ENCODE data around the gene BMP2.

- no peak for TF ChIP-seq CTCF (IDR thresholded peaks at IDR 0.05; ENCODE audit: low read length)
- no peak for TF ChIP-seq EZH2 (optimal IDR thresholded peaks at IDR 0.05; ENCODE audit: low read depth, low read length)
These were observed 20.4 kb upstream of the BMP2 start for GRCh38 chr20:6746901-6747609.

Data from MM.1S (cell line).